Nephron progenitor cell (in vitro differentiated cells): ENCODE results near the gene CCDC81.

Source experiments
- DNase-seq: peaks from one replicate; pipeline ENCODE4 v3.0.0; 2021
- H3K27ac Mint-ChIP-seq: 2 replicates; pipeline ENCODE4 v1.8.0; 2021; ENCODE audit warnings: mild to moderate bottlenecking, moderate library complexity, mixed read lengths
- H3K27me3 Mint-ChIP-seq: 2 replicates; pipeline ENCODE4 v1.8.0; 2021; ENCODE audit warnings: mild to moderate bottlenecking, low read depth, mixed read lengths; ENCODE audit not compliant: poor library complexity
- H3K36me3 Mint-ChIP-seq: 2 replicates; pipeline ENCODE4 v1.8.0; 2021; ENCODE audit warnings: low read depth, mixed read lengths
- H3K4me1 Mint-ChIP-seq: 2 replicates; pipeline ENCODE4 v1.8.0; 2021; ENCODE audit warnings: mixed read lengths
- H3K4me3 Mint-ChIP-seq: 2 replicates; pipeline ENCODE4 v1.8.0; 2021; ENCODE audit warnings: mild to moderate bottlenecking, moderate library complexity, mixed read lengths
- H3K9me3 Mint-ChIP-seq: 2 replicates; pipeline ENCODE4 v1.8.0; 2021; ENCODE audit warnings: mild to moderate bottlenecking, moderate library complexity, mixed read lengths
- TF ChIP-seq, protein P1 (sequence below): fragments of 200-600 bp; sonication (generic); IDR thresholded peaks from 2 replicates; pipeline ENCODE4 v1.5.0; 2021; ENCODE audit warnings: antibody characterized with exemption

Gene CCDC81

DNA sequence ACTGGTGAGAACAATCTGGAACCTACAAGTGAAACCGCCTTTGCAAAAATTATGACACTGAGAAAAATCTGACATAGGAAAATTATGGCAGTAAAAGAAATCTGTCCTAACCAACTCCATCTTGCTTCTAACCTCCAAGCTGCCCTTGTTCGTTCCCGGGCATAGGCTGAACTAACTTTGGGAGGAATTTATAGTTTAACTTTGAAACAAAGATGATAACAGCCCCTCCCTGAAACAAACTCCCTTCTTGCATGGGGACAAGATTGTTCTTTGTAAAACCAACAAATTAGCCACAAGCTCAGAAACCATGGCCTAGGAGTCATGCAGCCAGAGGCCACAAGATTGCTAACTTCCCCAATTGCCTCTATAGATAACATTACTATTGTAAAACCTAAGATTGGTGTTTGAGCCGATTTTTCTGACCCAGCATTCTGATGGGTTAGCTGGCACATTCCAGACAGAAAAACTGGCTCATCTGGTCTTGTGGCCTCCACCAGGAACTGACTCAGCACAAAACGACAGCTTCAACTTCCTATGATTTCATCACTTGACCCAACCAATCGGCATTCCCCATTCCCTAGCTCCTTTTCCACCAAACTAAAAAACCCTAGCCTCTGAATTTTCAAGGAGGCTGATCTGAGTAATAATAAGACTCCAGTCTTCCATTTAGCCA is 3.6 kb upstream of the CCDC81 start:
- TF ChIP-seq, protein P1, sequence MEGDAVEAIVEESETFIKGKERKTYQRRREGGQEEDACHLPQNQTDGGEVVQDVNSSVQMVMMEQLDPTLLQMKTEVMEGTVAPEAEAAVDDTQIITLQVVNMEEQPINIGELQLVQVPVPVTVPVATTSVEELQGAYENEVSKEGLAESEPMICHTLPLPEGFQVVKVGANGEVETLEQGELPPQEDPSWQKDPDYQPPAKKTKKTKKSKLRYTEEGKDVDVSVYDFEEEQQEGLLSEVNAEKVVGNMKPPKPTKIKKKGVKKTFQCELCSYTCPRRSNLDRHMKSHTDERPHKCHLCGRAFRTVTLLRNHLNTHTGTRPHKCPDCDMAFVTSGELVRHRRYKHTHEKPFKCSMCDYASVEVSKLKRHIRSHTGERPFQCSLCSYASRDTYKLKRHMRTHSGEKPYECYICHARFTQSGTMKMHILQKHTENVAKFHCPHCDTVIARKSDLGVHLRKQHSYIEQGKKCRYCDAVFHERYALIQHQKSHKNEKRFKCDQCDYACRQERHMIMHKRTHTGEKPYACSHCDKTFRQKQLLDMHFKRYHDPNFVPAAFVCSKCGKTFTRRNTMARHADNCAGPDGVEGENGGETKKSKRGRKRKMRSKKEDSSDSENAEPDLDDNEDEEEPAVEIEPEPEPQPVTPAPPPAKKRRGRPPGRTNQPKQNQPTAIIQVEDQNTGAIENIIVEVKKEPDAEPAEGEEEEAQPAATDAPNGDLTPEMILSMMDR, result no peak
- H3K4me3 Mint-ChIP-seq, result no peak overlapping the region
- H3K27ac Mint-ChIP-seq, result no peak overlapping the region
- peaks cover 8% of the 10 kb centered on the region for H3K9me3 Mint-ChIP-seq
- H3K36me3 Mint-ChIP-seq, result peaks cover 1% of the 10 kb centered on the region
- H3K27me3 Mint-ChIP-seq, result peaks cover 10% of the 10 kb centered on the region
- DNase-seq, result no peak
- peaks cover 11% of the 10 kb centered on the region for H3K4me1 Mint-ChIP-seq

DNA sequence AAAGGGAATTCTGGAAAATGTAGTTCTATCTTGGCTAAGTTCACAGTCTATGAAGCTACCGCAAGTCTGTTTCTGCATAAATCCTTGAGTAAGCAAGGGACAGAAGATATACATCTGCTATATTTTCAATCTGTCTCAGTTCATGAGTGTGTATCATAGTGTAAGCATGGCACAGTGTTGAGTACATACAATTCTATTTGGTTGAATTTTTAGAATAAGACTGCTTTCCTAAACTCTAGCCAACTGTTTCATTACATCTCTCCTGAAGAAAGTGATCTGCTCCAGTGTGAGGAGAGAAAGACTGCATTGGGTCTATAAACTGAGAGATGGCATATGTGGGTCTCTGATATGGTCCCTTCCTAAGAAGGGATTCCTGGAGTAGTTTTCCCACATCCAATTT is 2.6 kb upstream of the CCDC81 start:
- Mint-ChIP-seq H3K4me3 (no peak overlapping the region), H3K36me3 (peaks cover 5% of the 10 kb centered on the region), H3K27ac (no peak overlapping the region), H3K9me3 (peaks cover 12% of the 10 kb centered on the region), H3K27me3 (peaks cover 10% of the 10 kb centered on the region), H3K4me1 (peaks cover 11% of the 10 kb centered on the region)
- no peak for DNase-seq
- TF ChIP-seq, protein P1, result no peak

DNA sequence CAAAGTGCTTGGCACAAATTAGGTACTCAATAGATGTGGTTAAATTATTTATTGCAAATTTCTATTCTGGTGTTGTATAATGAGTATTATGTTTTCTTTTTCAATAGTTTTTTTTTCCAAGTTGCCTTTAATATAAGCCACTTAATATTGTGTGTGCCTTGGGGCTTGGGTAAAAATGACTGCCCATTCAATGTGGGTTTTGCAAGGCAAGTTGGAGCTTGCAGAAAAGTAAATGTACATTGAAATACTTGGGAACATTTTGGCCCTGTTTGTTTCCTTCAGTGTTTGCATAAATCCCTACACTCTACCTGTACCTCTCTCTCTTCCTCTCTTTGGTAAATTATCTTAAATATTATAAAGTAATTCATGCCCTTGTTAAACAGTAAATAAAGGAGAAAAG is 2.1 kb upstream of the CCDC81 start:
- peaks cover 14% of the 10 kb centered on the region for H3K9me3 Mint-ChIP-seq
- no peak for DNase-seq
- H3K36me3 Mint-ChIP-seq, result peaks cover 5% of the 10 kb centered on the region
- H3K27ac Mint-ChIP-seq, result no peak overlapping the region
- peaks cover 11% of the 10 kb centered on the region for H3K4me1 Mint-ChIP-seq
- TF ChIP-seq, protein P1, result no peak
- H3K27me3 Mint-ChIP-seq, result peaks cover 10% of the 10 kb centered on the region
- H3K4me3 Mint-ChIP-seq, result no peak overlapping the region

DNA sequence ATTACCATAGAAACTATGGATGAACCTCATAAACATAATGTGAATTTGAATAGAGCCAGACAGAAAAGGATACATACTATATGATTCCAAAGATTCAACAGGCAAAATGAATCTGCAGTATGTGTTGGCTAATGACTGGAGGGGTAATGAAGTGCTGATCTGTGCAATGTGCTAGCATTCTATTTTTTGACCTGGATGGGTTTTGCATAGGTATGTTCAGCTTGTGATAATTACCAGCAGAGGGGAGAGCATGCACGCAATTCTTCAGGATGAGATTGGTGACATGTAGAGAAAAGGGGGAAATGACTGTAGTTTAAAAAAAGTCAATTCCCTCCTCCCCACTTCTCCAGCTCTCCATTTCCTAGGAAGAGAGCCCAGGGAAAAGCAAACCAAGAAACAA is 618 bp upstream of the CCDC81 start:
- TF ChIP-seq, protein P1, result no peak
- Mint-ChIP-seq H3K4me1 (peaks cover 11% of the 10 kb centered on the region), H3K27me3 (peaks cover 10% of the 10 kb centered on the region), H3K27ac (no peak overlapping the region), H3K4me3 (peak overlapping the region; percentile 74), H3K9me3 (peaks cover 21% of the 10 kb centered on the region), H3K36me3 (peaks cover 5% of the 10 kb centered on the region)
- DNase-seq, result no peak

DNA sequence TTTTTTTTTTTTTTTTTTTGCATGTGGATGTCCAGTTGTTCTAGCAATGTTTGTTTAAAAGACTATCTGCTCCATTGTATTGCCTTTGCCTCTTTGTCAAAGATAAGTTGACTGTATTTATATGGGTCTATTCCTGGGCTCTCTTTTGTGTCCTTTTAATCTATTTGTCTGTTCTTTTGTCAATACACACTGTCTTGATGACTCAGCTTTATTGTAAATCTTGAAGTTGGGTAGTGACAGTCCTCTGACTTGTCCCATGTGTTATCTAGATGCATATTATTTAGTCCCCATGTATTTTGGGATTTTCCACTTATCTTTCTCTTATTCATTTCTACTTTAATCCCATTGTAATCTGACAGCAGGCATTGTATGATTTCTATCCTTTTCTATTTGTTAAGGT is 3.3 kb downstream of the CCDC81 start:
- H3K4me3 Mint-ChIP-seq, result no peak overlapping the region
- H3K9me3 Mint-ChIP-seq, result peaks cover 16% of the 10 kb centered on the region
- H3K4me1 Mint-ChIP-seq, result peaks cover 11% of the 10 kb centered on the region
- no peak overlapping the region for H3K27ac Mint-ChIP-seq
- peaks cover 4% of the 10 kb centered on the region for H3K27me3 Mint-ChIP-seq
- peaks cover 5% of the 10 kb centered on the region for H3K36me3 Mint-ChIP-seq
- DNase-seq, result no peak
- TF ChIP-seq, protein P1, result no peak
